Measurements from ENCODE around the gene PEX19.
A peak's percentile ranks its signal among the peaks of the same experiment; 100 is the strongest.

Gene PEX19

GRCh38 chr1:160277330-160277729 lies 7.6 kb downstream of the PEX19 start:
- no peak for DNase-seq (ENCODE audit: low read depth in 2 of 2)

- no peak for DNase-seq (ENCODE audit: low read depth in 2 of 2)
These were observed 13.9 kb downstream of the PEX19 start for GRCh38 chr1:160271025-160271424.

DNA sequence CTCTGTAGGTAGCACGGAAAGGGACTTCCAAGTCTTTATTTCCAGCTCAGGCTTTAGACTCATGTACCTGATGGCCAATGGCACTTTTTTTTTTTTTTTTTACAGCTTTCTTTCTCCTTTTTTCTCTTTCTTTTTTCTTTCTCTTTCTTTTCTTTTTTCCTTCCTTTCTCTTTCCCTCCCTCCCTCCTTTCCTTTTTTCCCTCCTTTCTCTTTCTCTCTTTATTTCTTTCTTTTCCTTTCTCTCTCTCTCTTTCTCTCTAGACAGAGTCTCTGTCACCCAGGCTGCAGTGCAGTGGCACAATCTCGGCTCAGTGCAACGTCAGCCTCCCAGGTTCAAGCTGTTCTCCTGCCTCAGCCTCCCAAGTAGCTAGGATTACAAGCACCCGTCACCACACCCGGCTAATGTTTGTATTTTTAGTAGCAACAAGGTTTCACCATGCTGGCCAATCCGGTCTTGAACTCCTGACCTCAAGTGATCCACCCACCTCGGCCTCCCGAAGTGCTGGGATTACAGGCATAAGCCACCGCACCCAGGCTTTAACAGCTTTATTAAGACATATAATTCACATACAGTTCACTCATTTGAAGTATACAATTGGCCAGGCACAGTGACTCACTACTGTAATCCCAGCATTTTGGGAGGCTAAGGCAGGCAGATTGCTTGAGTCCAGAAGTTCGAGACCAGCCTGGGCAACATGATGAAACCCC lies 17.5 kb downstream of the PEX19 start:
- no peak for DNase-seq (ENCODE audit: low read depth in 2 of 2)

- no peak for DNase-seq (ENCODE audit: low read depth in 2 of 2)
These were observed 20.1 kb downstream of the PEX19 start for GRCh38 chr1:160264795-160265307.

DNA sequence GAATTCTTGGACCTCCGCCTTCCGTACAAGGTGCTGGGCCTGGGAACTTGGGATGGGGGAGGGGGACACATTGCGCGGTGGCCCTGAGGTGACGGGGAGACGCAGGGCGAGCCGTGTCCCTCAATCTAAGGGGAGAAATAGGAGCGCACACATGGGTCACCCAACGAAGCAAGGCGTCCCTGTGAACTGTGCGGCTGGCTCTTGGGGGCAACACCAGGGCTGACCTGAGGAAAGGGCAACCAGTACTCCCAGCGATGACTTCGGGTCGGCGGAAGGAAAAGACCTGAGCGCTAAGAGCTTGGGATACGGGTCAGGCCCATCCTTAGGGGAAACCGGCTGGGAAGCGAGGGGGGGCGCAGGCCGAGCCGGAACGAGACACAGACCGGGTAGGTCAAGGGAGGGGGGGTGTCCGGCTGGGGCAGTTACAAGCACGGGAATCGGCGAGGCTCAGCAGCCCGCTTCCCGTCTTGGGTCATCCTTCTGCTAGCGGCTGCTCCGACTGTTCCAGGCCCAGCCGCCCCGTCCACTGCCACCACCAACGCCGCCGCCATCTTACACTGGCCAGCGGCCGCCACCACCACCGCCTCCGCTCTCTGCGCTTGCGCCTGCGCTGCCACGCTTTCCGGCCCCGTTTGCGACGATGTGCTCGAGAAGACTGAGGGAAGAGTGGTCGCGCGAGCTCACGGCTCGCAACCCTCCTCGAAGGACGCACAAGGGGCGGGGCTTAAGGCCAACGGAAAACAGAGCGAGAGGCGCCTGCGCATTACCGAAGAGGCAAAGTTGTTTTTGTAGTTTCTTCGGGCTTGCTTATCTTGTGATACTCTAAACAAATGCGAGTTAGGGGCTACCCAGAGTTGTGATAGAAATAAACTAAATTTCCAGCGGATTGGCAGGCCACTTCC lies 22.8 kb downstream of the PEX19 start, which contains the start of gene DCAF8:
TSS of gene DCAF8 (minus strand) at position 657 of the 902 bp plus-strand sequence. CDS start 18,541 bp downstream, outside the sequence.
- DNase-seq (ENCODE audit: low read depth in 2 of 2) = peak; percentile 94 to 98

GRCh38 chr1:160261556-160261892 lies 23.4 kb downstream of the PEX19 start:
- peak; percentile 58 to 62 for DNase-seq (ENCODE audit: low read depth in 2 of 2)

DNA sequence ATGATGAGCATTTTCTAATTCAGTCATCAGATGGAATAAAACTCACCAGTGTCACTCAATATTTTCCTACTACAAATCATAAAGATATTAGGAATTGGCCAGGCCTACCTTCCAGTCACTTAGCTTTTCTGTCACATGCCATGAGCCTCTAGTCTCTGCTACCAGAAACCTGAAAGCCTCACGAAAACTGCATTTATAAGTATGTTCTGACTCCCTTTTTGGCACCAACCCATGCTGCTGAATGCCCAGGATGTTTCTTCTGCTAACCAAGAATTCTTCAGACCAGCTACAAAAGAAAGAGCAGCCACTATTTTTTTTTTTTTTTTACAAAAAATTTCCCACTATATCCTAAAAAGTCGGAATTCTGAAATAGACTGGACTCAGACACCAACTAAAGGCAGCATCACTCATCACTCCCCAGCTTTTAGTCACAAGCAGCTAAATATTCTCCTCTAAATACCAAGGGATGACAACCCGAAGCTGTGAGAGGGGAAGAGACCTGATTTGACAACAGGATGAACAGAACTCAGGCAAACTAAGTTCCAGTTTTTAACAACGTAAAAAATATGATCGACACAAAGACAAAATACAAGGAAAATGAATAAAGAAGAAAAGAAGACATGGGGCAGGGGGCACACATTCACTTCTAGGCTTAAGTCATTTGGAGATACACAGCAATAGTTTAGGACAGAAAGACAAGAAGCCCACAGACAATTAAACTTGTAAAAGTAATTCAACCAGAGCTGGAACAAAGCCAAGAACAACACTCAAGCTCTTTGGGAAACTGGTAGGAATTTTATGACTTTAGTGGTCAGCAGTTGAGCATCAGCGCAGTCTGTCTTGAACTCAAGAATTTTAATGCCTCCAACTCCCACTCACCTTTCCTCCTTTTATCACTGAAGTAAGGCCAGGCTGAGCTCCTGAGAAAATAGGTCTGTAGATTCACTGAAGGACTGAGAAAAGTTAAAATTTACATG lies 24.2 kb downstream of the PEX19 start:
- DNase-seq (ENCODE audit: low read depth in 2 of 2) = no peak

DNA sequence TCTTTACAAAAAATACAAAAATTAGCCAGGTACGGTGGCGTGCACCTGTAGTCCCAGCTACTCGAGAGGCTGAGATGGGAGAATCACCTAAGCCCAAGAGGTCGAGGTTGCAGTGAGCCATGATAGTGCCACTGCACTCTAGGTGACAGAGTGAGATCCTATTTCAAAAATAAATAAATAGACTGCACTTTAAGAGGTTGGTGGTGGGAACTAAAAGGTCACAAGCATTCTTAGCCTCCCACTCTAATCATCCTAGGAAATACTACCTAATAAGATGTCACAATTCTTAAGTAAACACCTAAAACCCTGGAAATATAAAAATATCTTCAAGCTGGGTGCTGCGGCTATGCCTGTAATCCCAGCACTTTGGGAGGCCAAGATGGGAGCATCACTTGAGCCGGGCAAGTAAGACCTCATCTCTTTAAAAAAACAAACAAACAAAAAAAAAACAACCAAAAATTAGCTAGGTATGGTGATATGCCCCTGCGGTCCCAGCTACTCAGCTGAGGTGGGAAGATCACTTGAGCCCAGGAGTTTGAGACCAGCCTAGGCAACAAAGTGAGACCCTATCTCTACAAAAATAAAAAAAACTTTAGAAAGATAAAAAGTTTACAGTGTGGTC lies 26.6 kb downstream of the PEX19 start:
- no peak for DNase-seq (ENCODE audit: low read depth in 2 of 2)

DNA sequence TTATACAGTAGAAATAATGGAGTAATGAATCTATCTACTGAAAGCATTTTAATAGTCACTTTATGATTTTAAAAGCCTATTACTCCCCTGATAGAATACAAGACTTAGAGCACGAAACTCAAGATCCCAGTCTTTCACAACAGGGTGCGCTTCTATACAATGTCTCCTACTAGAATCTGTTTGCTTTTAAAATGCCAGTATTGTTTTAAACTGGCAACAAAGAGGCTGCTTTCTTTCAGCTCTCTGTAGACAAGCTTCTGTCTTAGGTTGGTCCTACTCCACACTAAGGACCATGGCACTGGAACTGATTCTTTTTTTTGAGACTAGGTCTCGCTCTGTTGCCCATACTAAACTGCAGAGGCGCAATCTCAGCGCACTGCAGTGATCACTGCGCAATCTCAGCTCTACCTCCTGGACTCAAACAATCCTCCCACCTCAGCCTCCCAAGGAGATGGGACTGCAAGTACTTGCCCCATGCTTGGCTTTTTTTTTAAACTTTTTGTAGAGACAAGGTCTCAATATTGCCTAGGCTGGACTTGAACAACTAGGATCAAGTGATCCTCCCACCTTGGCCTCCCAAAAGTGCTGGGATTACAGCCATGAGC lies 27.4 kb downstream of the PEX19 start:
- no peak for DNase-seq (ENCODE audit: low read depth in 2 of 2)

DNA sequence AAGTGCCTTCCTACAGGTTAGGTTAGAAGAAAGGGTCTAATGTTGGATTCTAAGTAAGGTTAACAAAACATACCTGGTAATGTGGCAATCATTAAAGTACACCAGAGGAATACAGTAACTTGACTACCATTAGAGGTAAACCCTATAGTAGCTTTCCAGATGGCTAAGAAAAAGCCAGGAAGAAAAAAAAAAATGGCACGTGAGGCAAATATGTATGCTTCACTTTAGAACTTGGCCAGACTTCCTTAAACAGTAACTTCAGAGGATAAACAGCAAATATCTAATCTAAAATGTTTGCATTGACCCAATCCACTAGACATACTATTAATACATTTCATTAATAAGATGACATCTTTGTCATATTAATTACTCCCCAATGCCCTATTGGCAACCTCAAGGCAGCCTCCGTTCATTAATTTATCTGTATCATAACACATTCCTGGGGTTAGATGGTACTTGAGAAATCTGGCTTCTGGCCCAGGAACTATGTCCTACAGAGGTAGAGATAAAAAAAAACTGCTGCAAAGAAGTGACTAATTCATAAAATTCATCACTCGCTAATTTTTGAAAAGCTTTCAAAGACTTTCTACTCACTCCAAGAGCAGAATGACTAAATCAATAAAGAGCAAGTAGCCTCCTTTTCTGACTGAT lies 28.4 kb downstream of the PEX19 start:
- DNase-seq (ENCODE audit: low read depth in 2 of 2) = no peak

GRCh38 chr1:160255781-160256300 lies 29.1 kb downstream of the PEX19 start:
- DNase-seq (ENCODE audit: low read depth in 2 of 2) = no peak

DNA sequence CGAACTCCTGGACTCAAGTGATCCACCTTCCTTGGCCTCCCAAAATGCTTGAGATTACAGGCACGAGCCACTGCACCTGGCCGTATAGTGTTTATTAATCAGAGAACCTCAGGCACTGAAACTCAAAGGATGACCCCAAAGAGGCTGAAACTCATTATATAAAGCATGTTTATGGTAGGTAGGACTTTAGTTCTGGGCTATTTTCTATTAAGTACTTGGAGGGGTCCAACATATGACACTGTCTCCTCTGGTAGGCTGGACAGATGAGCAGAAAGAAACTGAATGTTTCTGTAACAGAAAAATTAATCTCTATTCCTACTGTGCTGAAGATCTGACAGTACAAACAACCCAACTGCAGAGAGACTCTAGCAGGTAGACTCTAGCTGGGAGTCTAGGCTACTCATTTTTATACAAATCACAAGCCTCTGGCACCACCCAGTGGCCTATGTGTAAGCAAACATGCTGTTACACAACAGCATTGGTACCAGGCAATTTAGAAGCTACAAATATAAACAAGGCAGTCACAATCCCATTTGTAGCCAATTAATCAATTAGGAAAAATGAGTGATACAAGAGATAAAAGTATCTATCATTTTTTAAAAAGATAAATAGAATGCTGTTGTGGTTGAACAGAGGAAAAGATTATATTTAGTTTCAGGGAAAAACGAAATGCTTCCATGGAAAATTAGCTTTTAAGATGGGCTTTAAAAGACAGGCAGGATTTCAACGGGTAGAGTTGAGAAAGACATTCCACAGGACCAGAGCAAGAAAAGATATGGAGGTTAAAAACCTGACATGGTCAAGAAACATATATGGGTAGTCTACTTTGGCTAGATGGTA lies 33.0 kb downstream of the PEX19 start:
- peak; percentile 22 to 25 for DNase-seq (ENCODE audit: low read depth in 2 of 2)

DNA sequence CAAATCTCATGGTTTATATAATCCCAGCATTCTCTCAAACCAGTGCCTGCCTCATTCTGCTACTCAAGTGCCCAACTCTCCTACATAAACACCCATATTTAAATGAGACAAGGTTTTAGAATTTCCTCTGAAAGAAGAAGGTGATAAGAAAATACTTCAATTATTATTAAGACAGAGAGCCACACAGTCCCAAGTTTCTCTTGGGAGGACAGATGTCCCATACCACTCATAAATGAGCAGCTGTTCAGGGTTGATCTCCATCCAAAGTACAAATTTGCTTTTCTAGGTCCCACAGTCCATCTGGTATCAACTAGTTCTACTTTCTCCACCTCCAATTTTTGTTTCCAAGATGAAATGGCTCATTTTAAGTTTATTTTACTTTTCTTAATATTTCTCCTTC lies 33.9 kb downstream of the PEX19 start:
- no peak for DNase-seq (ENCODE audit: low read depth in 2 of 2)

DNA sequence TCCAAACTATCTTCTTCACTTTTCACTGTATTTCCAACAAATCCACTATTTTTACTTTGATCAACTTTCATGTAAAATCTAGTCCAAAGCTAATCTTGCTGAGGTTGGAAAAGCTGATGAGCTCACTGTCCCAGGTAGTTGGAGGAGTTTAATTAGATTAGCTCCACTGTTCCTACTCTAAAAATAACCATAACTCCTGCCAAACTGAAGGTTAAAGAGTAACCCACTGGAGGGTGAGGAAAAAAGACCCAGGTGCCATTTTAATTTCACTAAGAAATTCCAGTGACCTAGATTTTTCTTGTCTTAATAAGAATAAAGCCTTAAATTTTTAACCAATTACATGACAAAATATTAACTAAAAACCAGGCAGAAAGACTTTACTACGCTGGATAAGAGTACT lies 37.9 kb downstream of the PEX19 start:
- no peak for DNase-seq (ENCODE audit: low read depth in 2 of 2)

DNA sequence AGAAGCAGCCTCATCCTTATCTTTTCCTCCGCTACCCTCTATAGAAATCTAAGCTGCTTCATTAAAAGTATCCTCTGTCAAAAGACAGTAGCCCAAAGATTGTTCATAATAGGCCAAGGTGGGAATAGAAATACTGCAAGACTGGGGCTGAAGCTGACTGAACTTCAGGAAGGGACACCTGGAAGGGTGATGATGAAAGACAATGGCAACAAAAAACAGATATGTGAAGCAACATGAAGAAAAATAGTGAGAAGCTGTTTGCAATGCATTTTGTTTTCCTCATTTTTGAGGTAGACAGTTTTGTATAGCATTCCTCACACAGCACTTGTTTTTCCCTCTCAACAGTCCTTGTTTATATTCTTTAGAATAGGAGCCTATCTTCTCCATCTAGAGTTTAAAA lies 39.5 kb downstream of the PEX19 start:
- DNase-seq (ENCODE audit: low read depth in 2 of 2) = no peak

GRCh38 chr1:160244209-160244608 lies 40.7 kb downstream of the PEX19 start:
- no peak for DNase-seq (ENCODE audit: low read depth in 2 of 2)

- no peak for DNase-seq (ENCODE audit: low read depth in 2 of 2)
These were observed 41.2 kb downstream of the PEX19 start for GRCh38 chr1:160243767-160244166.

DNA sequence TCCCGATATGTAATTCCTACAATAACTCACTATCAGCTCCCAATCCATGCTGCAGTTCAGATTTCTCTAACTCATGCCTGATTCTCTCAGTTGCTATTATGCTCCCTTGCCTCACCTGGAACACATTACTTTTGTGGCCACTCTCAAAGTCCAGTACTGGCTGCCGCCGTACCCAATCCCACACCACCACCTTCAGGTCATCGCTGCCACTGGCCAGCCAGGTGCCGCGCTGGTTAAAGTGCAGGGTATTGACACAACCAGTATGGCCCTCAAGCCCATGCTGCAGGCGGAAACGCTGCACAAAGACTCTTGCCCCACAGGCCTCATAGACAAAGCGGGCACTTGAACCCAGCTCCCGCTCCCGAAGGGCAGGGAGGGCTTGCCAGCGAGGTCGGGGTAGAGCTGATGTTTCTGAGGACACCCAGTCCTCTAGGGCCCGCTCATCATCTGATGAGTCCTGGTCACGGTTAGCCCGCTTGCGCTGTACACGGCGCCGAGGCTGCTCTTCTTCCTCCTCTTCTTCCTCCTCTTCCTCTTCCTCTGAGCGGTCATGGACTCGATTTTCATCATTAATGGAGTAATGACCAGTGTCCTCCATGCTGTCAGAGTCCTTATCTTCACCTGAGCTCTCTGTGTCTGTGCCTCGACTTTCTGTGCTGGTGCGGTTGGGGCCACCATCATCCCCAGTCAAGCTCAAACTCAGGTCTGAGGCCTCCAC lies 45.2 kb downstream of the PEX19 start:
- no peak for DNase-seq (ENCODE audit: low read depth in 2 of 2)

Data from stimulated activated CD4-positive, alpha-beta T cell treated with anti-CD3 and anti-CD28 coated beads, Interleukin-15, amount 100 ng/mL, for 48 hours (primary cell).